Neural crest cell (in vitro differentiated cells): ENCODE measurements around the gene SMURF2. TPM values are rescaled to one million over a fixed set of nuclear protein-coding genes. Genes with fewer than 3 reads are reported as not detected.

Experiments
- DNase-seq: peaks from one replicate; pipeline ENCODE4 v3.0.0; 2021; ENCODE audit warnings: low read depth, mixed read lengths, low spot score
- H3K27ac Mint-ChIP-seq: one replicate; pipeline ENCODE4 v1.8.0; 2021; ENCODE audit warnings: mild to moderate bottlenecking, mixed read lengths; ENCODE audit not compliant: unreplicated experiment
- H3K27me3 Mint-ChIP-seq: 2 replicates; pipeline ENCODE4 v1.8.0; 2021; ENCODE audit warnings: low read depth, mild to moderate bottlenecking, mixed read lengths
- H3K36me3 Mint-ChIP-seq: 2 replicates; pipeline ENCODE4 v1.8.0; 2021; ENCODE audit warnings: low read depth, mild to moderate bottlenecking, mixed read lengths
- H3K4me1 Mint-ChIP-seq: 2 replicates; pipeline ENCODE4 v1.8.0; 2021; ENCODE audit warnings: mixed read lengths
- H3K4me3 Mint-ChIP-seq: one replicate; pipeline ENCODE4 v1.8.0; 2021; ENCODE audit warnings: mild to moderate bottlenecking, mixed read lengths
- H3K9me3 Mint-ChIP-seq: 2 replicates; pipeline ENCODE4 v1.8.0; 2021; ENCODE audit warnings: mixed read lengths
- CTCF ChIP-seq: fragments of 200-600 bp; sonication (generic); conservative IDR thresholded peaks from 2 replicates; pipeline ENCODE4 v1.5.0; 2021; ENCODE audit warnings: antibody characterized with exemption, mild to moderate bottlenecking
- total RNA-seq: library from RNA; stranded (reverse); gene quantifications from 2 replicates; pipeline ENCODE4 v1.2.1, GENCODE V29; 2021

Gene SMURF2
- total RNA-seq, 1 donor from 2014 or later = 32.7 TPM

GRCh38 chr17:64520359-64520758 lies 141.7 kb downstream of the SMURF2 start:
- no peaks in the 10 kb centered on the region for H3K27me3 Mint-ChIP-seq
- H3K4me1 Mint-ChIP-seq = no peaks in the 10 kb centered on the region
- DNase-seq = no peak
- no peak overlapping the region for H3K4me3 Mint-ChIP-seq
- no peaks in the 10 kb centered on the region for H3K9me3 Mint-ChIP-seq
- no peak overlapping the region for H3K27ac Mint-ChIP-seq
- H3K36me3 Mint-ChIP-seq = peaks cover 3% of the 10 kb centered on the region
- TF ChIP-seq CTCF = no peak

DNA sequence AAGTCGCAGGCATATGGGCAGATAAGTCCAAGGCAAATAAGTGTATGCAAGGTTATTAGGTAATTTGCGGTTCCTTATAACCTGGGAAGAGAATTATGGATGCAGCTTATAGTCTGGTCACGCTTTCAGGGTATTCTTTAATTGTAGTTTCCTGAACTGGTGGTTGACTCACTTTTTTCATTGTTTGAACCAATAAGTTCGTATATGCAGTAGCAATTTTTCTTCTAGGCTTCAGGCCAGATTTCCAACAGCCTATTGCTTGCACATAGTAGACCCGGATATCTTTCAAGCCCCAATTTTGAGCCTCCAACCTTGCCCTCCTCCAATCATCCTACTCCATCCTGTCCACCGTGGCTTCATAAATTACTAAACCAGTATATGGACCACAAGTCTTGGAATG lies 142.5 kb downstream of the SMURF2 start:
- no peaks in the 10 kb centered on the region for H3K27me3 Mint-ChIP-seq
- no peak overlapping the region for H3K4me3 Mint-ChIP-seq
- H3K4me1 Mint-ChIP-seq = no peaks in the 10 kb centered on the region
- no peak for DNase-seq
- no peaks in the 10 kb centered on the region for H3K9me3 Mint-ChIP-seq
- no peak for TF ChIP-seq CTCF
- H3K27ac Mint-ChIP-seq = no peak overlapping the region
- H3K36me3 Mint-ChIP-seq = peaks cover 3% of the 10 kb centered on the region

- no peak overlapping the region for H3K4me3 Mint-ChIP-seq
- no peak for TF ChIP-seq CTCF
- H3K9me3 Mint-ChIP-seq = no peaks in the 10 kb centered on the region
- H3K27me3 Mint-ChIP-seq = no peaks in the 10 kb centered on the region
- no peak overlapping the region for H3K27ac Mint-ChIP-seq
- no peaks in the 10 kb centered on the region for H3K4me1 Mint-ChIP-seq
- peaks cover 8% of the 10 kb centered on the region for H3K36me3 Mint-ChIP-seq
- DNase-seq = no peak
These were observed 146.3 kb downstream of the SMURF2 start for GRCh38 chr17:64515829-64516228.

DNA sequence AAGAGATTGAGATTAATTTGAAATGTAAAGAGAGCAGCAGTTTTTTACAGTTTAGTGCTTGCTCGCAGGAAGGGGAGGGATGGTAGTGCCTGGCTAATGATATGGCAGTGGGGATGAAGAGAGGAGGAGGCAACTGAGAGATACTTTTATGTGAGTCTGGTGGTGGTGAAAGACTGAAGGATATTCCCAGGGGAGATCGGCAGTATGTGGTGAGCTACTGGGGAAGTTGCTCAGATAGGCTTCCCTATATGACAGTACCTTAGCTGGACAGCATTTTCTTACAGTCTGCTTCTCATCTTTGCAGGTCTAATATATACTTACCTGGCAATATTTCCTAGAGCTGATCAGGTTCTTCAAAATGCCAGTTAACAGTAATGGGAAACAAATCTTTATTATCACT lies 146.7 kb downstream of the SMURF2 start:
- no peaks in the 10 kb centered on the region for H3K27me3 Mint-ChIP-seq
- no peak overlapping the region for H3K27ac Mint-ChIP-seq
- H3K36me3 Mint-ChIP-seq = peaks cover 8% of the 10 kb centered on the region
- H3K9me3 Mint-ChIP-seq = no peaks in the 10 kb centered on the region
- no peak overlapping the region for H3K4me3 Mint-ChIP-seq
- DNase-seq = no peak
- H3K4me1 Mint-ChIP-seq = no peaks in the 10 kb centered on the region
- TF ChIP-seq CTCF = no peak

- Mint-ChIP-seq H3K9me3 (no peaks in the 10 kb centered on the region), H3K36me3 (peaks cover 33% of the 10 kb centered on the region), H3K27me3 (peaks cover 21% of the 10 kb centered on the region), H3K4me1 (peaks cover 39% of the 10 kb centered on the region), H3K4me3 (peak overlapping the region; percentile 67), H3K27ac (no peak overlapping the region)
- TF ChIP-seq CTCF = no peak
- DNase-seq = no peak
These were observed 152.9 kb downstream of the SMURF2 start for GRCh38 chr17:64509179-64509578.

DNA sequence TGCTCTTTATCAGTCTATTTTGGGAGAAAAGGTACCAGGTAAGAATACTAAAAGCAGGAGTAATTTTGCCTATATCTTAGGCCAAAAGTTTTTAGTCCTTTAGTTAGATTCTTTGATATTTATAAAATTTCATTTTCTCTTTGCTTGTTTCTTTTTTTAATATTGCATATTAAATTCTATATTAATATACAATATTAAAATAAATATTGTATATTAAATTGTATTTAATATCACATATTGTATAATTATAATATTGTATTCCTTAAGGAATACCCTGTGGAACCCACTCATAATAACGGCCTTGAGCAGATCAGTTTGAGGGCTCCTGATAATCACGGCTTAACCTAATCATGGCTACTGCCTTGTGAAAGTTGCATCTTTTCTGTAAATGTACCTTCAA lies 153.4 kb downstream of the SMURF2 start:
- no peak for DNase-seq
- peaks cover 44% of the 10 kb centered on the region for H3K4me1 Mint-ChIP-seq
- peak overlapping the region; percentile 100 for H3K4me3 Mint-ChIP-seq
- peaks cover 23% of the 10 kb centered on the region for H3K27me3 Mint-ChIP-seq
- no peak overlapping the region for H3K27ac Mint-ChIP-seq
- TF ChIP-seq CTCF = no peak
- H3K9me3 Mint-ChIP-seq = no peaks in the 10 kb centered on the region
- peaks cover 37% of the 10 kb centered on the region for H3K36me3 Mint-ChIP-seq
